ENCODE data around the gene AJUBA. TPM values are rescaled to one million over a fixed set of nuclear protein-coding genes. Genes with fewer than 3 reads are reported as not detected.
"Not testable (repeated sequence)": the region's sequence is repeated elsewhere in the genome, so short reads cannot be mapped to it uniquely, and the experiment has no call there.

Gene AJUBA
- total and polyA plus RNA-seq, 4 donors: 7.2 to 34.2 (median 28.8) TPM

GRCh38 chr14:22966783-22967269 is 15.5 kb downstream of the AJUBA start:
- Histone ChIP-seq H3K4me3 (no peak overlapping the region), H3K27me3 (ENCODE audit: control insufficient read depth in 3 of 3, insufficient read depth in 3 of 3, low read length in 2 of 3) (no peaks in the 10 kb centered on the region), H3K9me3 (ENCODE audit: control insufficient read depth in 4 of 4, insufficient read depth in 3 of 4, low read length in 3 of 4) (no peaks in the 10 kb centered on the region), H3K36me3 (ENCODE audit: control insufficient read depth in 4 of 4, insufficient read depth in 4 of 4, low read length in 4 of 4) (peaks cover 0 to 6% (median 4%) of the 10 kb centered on the region in 4 donors), H3K9ac (ENCODE audit: insufficient read depth in 1 of 2, low read length in 2 of 2) (no peak overlapping the region), H3K4me1 (ENCODE audit: control insufficient read depth in 5 of 5, insufficient read depth in 5 of 5, low read length in 5 of 5) (no peaks in the 10 kb centered on the region), H3K27ac (ENCODE audit: low read depth in 1 of 2, low read length in 1 of 2) (no peak overlapping the region)
- WGBS, 2 donors: 64 to 75% methylated on average over 4 of the region's 4 CpGs
- no peak for ATAC-seq (ENCODE audit: insufficient read depth, low FRiP score)
- TF ChIP-seq CTCF (IDR thresholded peaks at IDR 0.05; ENCODE audit: control extremely low read depth, extremely low read depth): no peak
- DNase-seq: no peak

- not testable (repeated sequence) for H3K27me3 ChIP-seq (ENCODE audit: control insufficient read depth in 3 of 3, insufficient read depth in 3 of 3, low read length in 2 of 3); H3K4me1 ChIP-seq (ENCODE audit: control insufficient read depth in 5 of 5, insufficient read depth in 5 of 5, low read length in 5 of 5); H3K4me3 ChIP-seq; H3K36me3 ChIP-seq (ENCODE audit: control insufficient read depth in 4 of 4, insufficient read depth in 4 of 4, low read length in 4 of 4); ATAC-seq (ENCODE audit: insufficient read depth, low FRiP score); H3K27ac ChIP-seq (ENCODE audit: low read depth in 1 of 2, low read length in 1 of 2); H3K9me3 ChIP-seq (ENCODE audit: control insufficient read depth in 4 of 4, insufficient read depth in 3 of 4, low read length in 3 of 4); DNase-seq; H3K9ac ChIP-seq (ENCODE audit: insufficient read depth in 1 of 2, low read length in 2 of 2)
- WGBS, 2 donors: 72 to 81% methylated on average over 15 of the region's 15 CpGs
Observed at GRCh38 chr14:22965916-22966782, 16.2 kb downstream of the AJUBA start.

- H3K4me3 ChIP-seq: no peak overlapping the region
- no peak for ATAC-seq (ENCODE audit: insufficient read depth, low FRiP score)
Observed at GRCh38 chr14:22962061-22962676, 20.2 kb downstream of the AJUBA start.

More at GRCh38 chr14:22962061-22962676, 20.2 kb downstream of the AJUBA start:
- no peak overlapping the region for H3K9ac ChIP-seq (ENCODE audit: insufficient read depth in 1 of 2, low read length in 2 of 2)
- H3K36me3 ChIP-seq (ENCODE audit: control insufficient read depth in 4 of 4, insufficient read depth in 4 of 4, low read length in 4 of 4): no peaks in the 10 kb centered on the region
- no peak overlapping the region for H3K27ac ChIP-seq (ENCODE audit: low read depth in 1 of 2, low read length in 1 of 2)
- DNase-seq: no peak
- H3K9me3 ChIP-seq (ENCODE audit: control insufficient read depth in 4 of 4, insufficient read depth in 3 of 4, low read length in 3 of 4): no peaks in the 10 kb centered on the region
- no peaks in the 10 kb centered on the region for H3K4me1 ChIP-seq (ENCODE audit: control insufficient read depth in 5 of 5, insufficient read depth in 5 of 5, low read length in 5 of 5)
- no peaks in the 10 kb centered on the region for H3K27me3 ChIP-seq (ENCODE audit: control insufficient read depth in 3 of 3, insufficient read depth in 3 of 3, low read length in 2 of 3)
- TF ChIP-seq CTCF (IDR thresholded peaks at IDR 0.05; ENCODE audit: control extremely low read depth, extremely low read depth): no peak
- WGBS, 2 donors: 97% methylated on average over 6 of the region's 6 CpGs

Measured in lung (tissue), 12 donors.